Activated CD8-positive, alpha-beta T cell treated with anti-CD3 and anti-CD28 coated beads for 36 hours (primary cell): ENCODE data around the gene ISLR2. TPM values are rescaled to one million over a fixed set of nuclear protein-coding genes. Genes with fewer than 3 reads are reported as not detected.

Experiments used
- ATAC-seq: fragments of 200-7000 bp; cut with Tn5 transposase; one replicate; pipeline ENCODE4 v1.10.0; 2021; ENCODE audit warnings: mild to moderate bottlenecking, moderate library complexity
- CTCF ChIA-PET: fragments of 350-600 bp; sonication (Branson Sonifier 250); formaldehyde crosslinking; loops from one replicate; lab custom pipeline; 2021; ENCODE audit warnings: antibody characterized with exemption; lab: Charles Lee
- POLR2A ChIA-PET: fragments of 350-600 bp; sonication (Branson Sonifier 250); formaldehyde crosslinking; loops from one replicate; lab custom pipeline; 2021; ENCODE audit warnings: antibody characterized with exemption; lab: Charles Lee
- DNase-seq: peaks from one replicate; pipeline ENCODE4 v3.0.0-alpha.2; 2020
- H3K27ac Mint-ChIP-seq: one replicate; pipeline ENCODE4 v1.8.0; 2021; ENCODE audit warnings: mild to moderate bottlenecking, mixed read lengths
- H3K27me3 Mint-ChIP-seq: one replicate; pipeline ENCODE4 v1.8.0; 2021; ENCODE audit warnings: mixed read lengths
- H3K36me3 Mint-ChIP-seq: one replicate; pipeline ENCODE4 v1.8.0; 2021; ENCODE audit warnings: low read depth, mixed read lengths
- H3K4me1 Mint-ChIP-seq: one replicate; pipeline ENCODE4 v1.8.0; 2021; ENCODE audit warnings: low read depth, mixed read lengths
- H3K4me3 Mint-ChIP-seq: one replicate; pipeline ENCODE4 v1.8.0; 2021; ENCODE audit warnings: mild to moderate bottlenecking, moderate library complexity, mixed read lengths
- H3K9me3 Mint-ChIP-seq: one replicate; pipeline ENCODE4 v1.8.0; 2021; ENCODE audit warnings: mixed read lengths
- CTCF ChIP-seq: fragments of 200-600 bp; IDR thresholded peaks from one replicate; pipeline ENCODE4 v1.8.0; 2022; ENCODE audit warnings: antibody characterized with exemption, mild to moderate bottlenecking
- intact Hi-C: fragments of 100-400 bp; cut with micrococcal nuclease; formaldehyde crosslinking; loops from one replicate; pipeline ENCODE4 v1.10.0; 2022
- total RNA-seq, 2 experiments: library from RNA; stranded (reverse); gene quantifications; one replicate each; pipeline ENCODE4 v1.2.3, GENCODE V29; 2021

Gene ISLR2
- total RNA-seq, 2 experiments from 2014 or later: not detected

- intact Hi-C loops: no loop called here
- no peak for DNase-seq
- peaks cover 30% of the 10 kb centered on the region for H3K4me1 Mint-ChIP-seq
- H3K4me3 Mint-ChIP-seq: peak overlapping the region; percentile 56
- ATAC-seq: no peak
- H3K27ac Mint-ChIP-seq: no peak overlapping the region
- H3K36me3 Mint-ChIP-seq: no peaks in the 10 kb centered on the region
- peaks cover 53% of the 10 kb centered on the region for H3K27me3 Mint-ChIP-seq
- no peak for TF ChIP-seq CTCF
- no peaks in the 10 kb centered on the region for H3K9me3 Mint-ChIP-seq
- CTCF ChIA-PET: no interaction called here
- POLR2A ChIA-PET: no interaction called here
Measured at GRCh38 chr15:74136814-74137536, 6.6 kb downstream of the ISLR2 start.

DNA sequence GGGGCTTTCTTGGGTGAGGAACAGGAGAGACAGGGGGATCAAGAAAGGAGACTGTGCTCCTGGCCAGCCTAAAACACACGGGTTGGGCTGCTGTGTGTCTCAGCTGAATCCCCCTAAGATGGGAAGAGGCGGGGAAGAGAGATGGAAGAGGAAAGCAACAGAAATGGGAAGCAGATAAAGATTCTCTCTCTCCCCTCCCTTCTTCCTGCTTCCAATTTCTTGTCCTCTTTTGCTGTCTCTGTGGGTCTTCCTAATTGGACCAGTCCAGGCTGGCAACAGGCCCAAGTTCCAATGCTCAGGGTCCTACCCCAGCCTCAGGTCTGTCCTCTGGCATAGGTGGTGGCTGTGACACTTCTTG lies 7.1 kb downstream of the ISLR2 start:
- intact Hi-C loops: no loop called here
- no peak for DNase-seq
- POLR2A ChIA-PET: no interaction called here
- Mint-ChIP-seq H3K4me1 (peaks cover 26% of the 10 kb centered on the region), H3K4me3 (no peak overlapping the region), H3K9me3 (no peaks in the 10 kb centered on the region), H3K27me3 (peaks cover 47% of the 10 kb centered on the region), H3K36me3 (no peaks in the 10 kb centered on the region), H3K27ac (no peak overlapping the region)
- no peak for TF ChIP-seq CTCF
- no peak for ATAC-seq
- CTCF ChIA-PET: interaction anchor here (1.9 kb wide), 1 partner anchor 165 kb away, joined by 5 read pairs; no protein-coding TSS in a partner anchor

DNA sequence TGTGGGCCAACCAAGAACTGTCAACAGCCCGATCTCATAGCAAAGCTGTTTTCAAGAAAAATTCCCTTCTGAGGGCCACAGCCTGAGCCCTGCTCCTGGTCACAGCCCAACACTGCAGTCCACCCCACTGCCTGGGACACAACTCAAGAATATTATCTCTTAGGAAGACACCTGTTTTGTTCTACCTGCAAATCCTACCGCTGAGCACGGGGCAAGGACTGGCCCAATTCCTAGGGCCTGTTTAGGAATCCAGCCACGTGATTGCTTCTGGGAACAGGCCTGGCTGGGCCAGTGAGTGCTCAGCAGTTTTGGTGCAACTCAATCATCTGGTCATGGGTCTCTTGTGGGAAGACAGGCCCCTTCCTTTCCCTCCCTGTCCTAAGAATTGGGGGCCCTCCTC lies 8.3 kb downstream of the ISLR2 start:
- ChIA-PET POLR2A (no interaction called here), CTCF (interaction anchor here (1.9 kb wide), 1 partner anchor 166 kb away, joined by 5 read pairs; no protein-coding TSS in a partner anchor)
- DNase-seq: no peak
- H3K27ac Mint-ChIP-seq: no peak overlapping the region
- TF ChIP-seq CTCF: no peak
- H3K36me3 Mint-ChIP-seq: no peaks in the 10 kb centered on the region
- peaks cover 20% of the 10 kb centered on the region for H3K4me1 Mint-ChIP-seq
- no peak overlapping the region for H3K4me3 Mint-ChIP-seq
- no peaks in the 10 kb centered on the region for H3K9me3 Mint-ChIP-seq
- no peak for ATAC-seq
- peaks cover 38% of the 10 kb centered on the region for H3K27me3 Mint-ChIP-seq
- intact Hi-C loops: no loop called here

DNA sequence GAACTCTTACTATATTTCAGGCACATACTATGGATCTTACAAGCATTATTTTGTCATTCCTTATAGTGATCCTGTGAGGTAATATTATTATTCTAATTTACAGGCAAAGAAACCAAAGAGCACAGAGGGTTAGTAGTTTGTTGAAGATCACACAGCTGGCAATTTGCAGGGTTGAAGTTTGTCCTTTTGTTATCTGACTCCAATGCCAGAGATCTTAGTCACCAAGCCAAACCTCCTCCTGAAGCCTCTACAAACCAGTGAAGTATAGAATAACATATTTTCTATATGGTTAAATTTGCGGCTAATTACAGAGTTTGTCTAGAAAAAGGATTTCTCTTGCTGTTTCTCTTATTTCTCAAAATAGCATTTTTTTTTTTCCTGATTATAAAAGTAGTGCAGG lies 11.2 kb downstream of the ISLR2 start:
- intact Hi-C loops: no loop called here
- Mint-ChIP-seq H3K4me3 (no peak overlapping the region), H3K4me1 (peaks cover 9% of the 10 kb centered on the region), H3K27ac (no peak overlapping the region), H3K27me3 (peaks cover 29% of the 10 kb centered on the region), H3K36me3 (no peaks in the 10 kb centered on the region), H3K9me3 (no peaks in the 10 kb centered on the region)
- no peak for ATAC-seq
- no peak for DNase-seq
- CTCF ChIA-PET: no interaction called here
- TF ChIP-seq CTCF: no peak
- POLR2A ChIA-PET: interaction anchor here (0.7 kb wide), 1 partner anchor 174 kb away, joined by 4 read pairs; no protein-coding TSS in a partner anchor

DNA sequence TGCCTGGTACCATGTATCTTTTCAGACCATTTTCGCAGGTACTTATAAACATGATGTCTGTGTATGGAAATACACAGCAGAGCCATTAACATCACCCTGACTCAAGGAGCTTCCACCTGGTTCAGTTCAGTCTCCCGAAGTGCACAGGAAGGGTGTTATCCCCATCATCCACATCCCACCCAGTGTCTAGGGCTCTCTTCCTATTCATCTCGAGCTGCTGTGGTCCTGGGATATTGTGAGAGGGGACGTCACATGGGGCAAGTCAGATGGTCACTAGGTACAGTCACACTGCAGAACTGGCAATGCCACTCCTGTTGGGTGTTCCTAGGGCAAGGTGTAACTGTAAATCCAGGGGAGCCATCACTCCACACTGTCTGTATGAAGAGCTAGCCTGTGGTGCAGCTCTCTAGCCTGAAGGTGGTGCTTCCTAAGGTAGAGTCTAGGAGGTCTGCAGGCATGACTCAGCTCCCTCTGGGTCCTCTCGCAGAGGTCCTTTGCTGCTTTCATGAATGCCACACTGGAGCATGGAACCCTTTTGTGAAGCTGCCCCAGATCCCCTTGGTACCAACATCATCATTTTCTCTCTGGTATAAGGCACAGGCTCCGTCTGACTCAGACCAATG lies 13.9 kb downstream of the ISLR2 start:
- no peak for TF ChIP-seq CTCF
- no peaks in the 10 kb centered on the region for H3K9me3 Mint-ChIP-seq
- no peaks in the 10 kb centered on the region for H3K4me1 Mint-ChIP-seq
- intact Hi-C loops: no loop called here
- no peaks in the 10 kb centered on the region for H3K36me3 Mint-ChIP-seq
- peak; percentile 47 for ATAC-seq
- peaks cover 18% of the 10 kb centered on the region for H3K27me3 Mint-ChIP-seq
- DNase-seq: no peak
- CTCF ChIA-PET: interaction anchor here (0.8 to 1.2 kb wide), 4 partner anchors 18 to 163 kb away, joined by 3 to 4 read pairs (median 3); no protein-coding TSS in a partner anchor
- no peak overlapping the region for H3K27ac Mint-ChIP-seq
- POLR2A ChIA-PET: no interaction called here
- no peak overlapping the region for H3K4me3 Mint-ChIP-seq
